GM18507 (cell line): ENCODE data around the gene PDE3B.
"Not testable (repeated sequence)": the region's sequence is repeated elsewhere in the genome, so short reads cannot be mapped to it uniquely, and the experiment has no call there.

Experiments used
- DNase-seq: peaks from one replicate; pipeline ENCODE4 v3.0.0; 2011; ENCODE audit warnings: low read depth; ENCODE audit not compliant: insufficient read length; ENCODE audit errors: extremely low spot score
- FAIRE-seq: peaks from 2 replicates; lab custom pipeline; 2011; peaks lifted over from hg19 to GRCh38; lab: Jason Lieb, UNC

PDE3B gene

GRCh38 chr11:14855890-14856289 is 212.3 kb downstream of the PDE3B start:
- FAIRE-seq: no peak
- no peak for DNase-seq

- FAIRE-seq (no peak), DNase-seq (no peak)
These were observed 214.0 kb downstream of the PDE3B start for GRCh38 chr11:14857621-14858020.

- FAIRE-seq (no peak), DNase-seq (no peak)
These were observed 214.8 kb downstream of the PDE3B start for GRCh38 chr11:14858404-14858803.

- DNase-seq (no peak), FAIRE-seq (no peak)
These were observed 216.9 kb downstream of the PDE3B start for GRCh38 chr11:14860511-14860910.

GRCh38 chr11:14861680-14862079 is 218.1 kb downstream of the PDE3B start:
- FAIRE-seq (no peak), DNase-seq (no peak)

- DNase-seq, FAIRE-seq: not testable (repeated sequence)
These were observed 220.2 kb downstream of the PDE3B start for GRCh38 chr11:14863775-14864174.

GRCh38 chr11:14872032-14872431 is 228.4 kb downstream of the PDE3B start:
- no peak for DNase-seq
- no peak for FAIRE-seq

- no peak for DNase-seq
- FAIRE-seq: no peak
These were observed 230.0 kb downstream of the PDE3B start for GRCh38 chr11:14873632-14874031.

GRCh38 chr11:14875163-14875562 is 231.6 kb downstream of the PDE3B start:
- FAIRE-seq: no peak
- DNase-seq: no peak

- DNase-seq: no peak
- FAIRE-seq: peak; percentile 9
These were observed 238.1 kb downstream of the PDE3B start for GRCh38 chr11:14881576-14882193.

- no peak for FAIRE-seq
- no peak for DNase-seq
These were observed 238.6 kb downstream of the PDE3B start for GRCh38 chr11:14882196-14882595.

- DNase-seq, FAIRE-seq: not testable (repeated sequence)
These were observed 240.1 kb downstream of the PDE3B start for GRCh38 chr11:14883683-14884082.

- DNase-seq (no peak), FAIRE-seq (no peak)
These were observed 241.2 kb downstream of the PDE3B start for GRCh38 chr11:14884667-14885273.

GRCh38 chr11:14886513-14886912 is 242.9 kb downstream of the PDE3B start:
- no peak for DNase-seq
- FAIRE-seq: no peak

- peak; percentile 79 for DNase-seq
- peak; percentile 90 for FAIRE-seq
These were observed 247.8 kb downstream of the PDE3B start for GRCh38 chr11:14891143-14892035.

- DNase-seq: peak; percentile 95
- FAIRE-seq: peak; percentile 98
These were observed 248.5 kb downstream of the PDE3B start, which contains the start of gene CYP2R1 for GRCh38 chr11:14892036-14892556. TSS of gene CYP2R1 (minus strand) at chr11:14892231. CDS start at chr11:14892205, 26 bp downstream.

GRCh38 chr11:14892577-14892976 is 249.0 kb downstream of the PDE3B start:
- no peak for FAIRE-seq
- no peak for DNase-seq

- FAIRE-seq (no peak), DNase-seq (no peak)
These were observed 251.3 kb downstream of the PDE3B start for GRCh38 chr11:14894657-14895598.

- no peak for DNase-seq
- FAIRE-seq: no peak
These were observed 254.8 kb downstream of the PDE3B start for GRCh38 chr11:14898355-14898754.
